Kidney tubule cell (primary cell): ENCODE results near the gene TNFAIP1.
"Not testable (repeated sequence)": the region's sequence is repeated elsewhere in the genome, so short reads cannot be mapped to it uniquely, and the experiment has no call there.

Experiments
- DNase-seq: peaks from one replicate; pipeline ENCODE4 v3.0.0-alpha.2; 2018; ENCODE audit warnings: low spot score

Gene TNFAIP1, protein sequence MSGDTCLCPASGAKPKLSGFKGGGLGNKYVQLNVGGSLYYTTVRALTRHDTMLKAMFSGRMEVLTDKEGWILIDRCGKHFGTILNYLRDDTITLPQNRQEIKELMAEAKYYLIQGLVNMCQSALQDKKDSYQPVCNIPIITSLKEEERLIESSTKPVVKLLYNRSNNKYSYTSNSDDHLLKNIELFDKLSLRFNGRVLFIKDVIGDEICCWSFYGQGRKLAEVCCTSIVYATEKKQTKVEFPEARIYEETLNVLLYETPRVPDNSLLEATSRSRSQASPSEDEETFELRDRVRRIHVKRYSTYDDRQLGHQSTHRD

DNA sequence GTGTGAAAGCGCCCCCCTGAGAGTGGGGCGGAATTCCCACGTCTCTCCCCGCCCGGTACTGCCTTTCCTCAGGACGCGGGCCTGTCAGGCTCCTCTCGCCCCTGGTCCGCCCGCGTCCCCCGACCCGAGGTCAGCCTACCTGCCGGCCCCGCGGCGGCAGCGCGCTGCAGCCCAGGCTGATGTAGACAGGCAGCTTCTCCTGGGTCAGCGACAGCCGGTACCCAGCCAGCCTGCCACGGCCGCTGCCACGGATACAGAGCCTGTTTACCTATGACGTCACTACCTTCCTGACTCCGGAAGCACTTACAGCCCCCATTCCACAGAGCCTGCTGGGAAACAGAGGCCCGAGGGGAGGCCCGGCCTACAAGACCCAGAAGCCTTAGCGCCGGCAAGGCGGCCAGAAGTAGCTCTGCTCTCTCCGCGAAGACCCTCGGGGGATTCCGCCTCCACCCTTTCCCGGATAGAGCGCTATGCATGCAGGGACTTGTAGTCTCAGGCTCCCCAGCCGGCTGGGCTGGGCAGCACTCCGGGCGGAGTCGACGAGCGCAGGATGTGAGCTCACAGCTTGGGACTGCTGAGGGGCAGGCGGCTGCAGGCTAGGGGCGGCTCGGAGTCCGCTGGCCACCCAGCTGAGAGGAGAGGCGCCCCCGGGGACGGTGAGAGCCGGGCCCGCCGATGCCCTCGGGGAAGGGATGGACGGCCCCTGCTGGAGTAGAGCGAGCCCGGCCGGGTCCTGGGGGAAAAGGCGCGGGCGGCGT is at the start of gene TNFAIP1, which contains the start of gene IFT20:
Gene TNFAIP1 (plus strand): TSS at position 561 of the 758 bp plus-strand sequence. CDS start 3,761 bp downstream, outside the sequence.
Gene IFT20 (minus strand): TSS at position 272 of the 758 bp plus-strand sequence. CDS start 3,487 bp downstream, outside the sequence.
- peak; percentile 100 for DNase-seq

DNA sequence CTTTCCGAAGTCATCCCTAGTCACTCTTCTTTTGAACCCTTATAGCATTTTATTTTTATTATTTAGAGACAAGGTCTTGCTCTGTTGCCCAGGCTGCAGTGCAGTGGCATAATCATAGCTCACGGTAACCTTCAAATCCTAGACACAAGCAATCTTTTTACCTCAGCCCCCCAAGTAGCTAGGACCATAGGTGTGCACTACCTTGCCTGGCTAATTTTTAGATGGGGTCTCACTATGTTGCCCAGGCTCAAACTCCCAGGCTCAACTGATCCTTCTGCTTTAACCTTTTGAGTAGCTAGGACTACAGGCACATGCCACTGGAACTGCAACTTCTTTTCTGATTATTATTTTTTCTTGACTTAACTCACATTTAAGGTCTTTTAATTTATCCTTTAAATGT is 49.6 kb upstream of the TNFAIP1 start:
- DNase-seq = no peak

DNA sequence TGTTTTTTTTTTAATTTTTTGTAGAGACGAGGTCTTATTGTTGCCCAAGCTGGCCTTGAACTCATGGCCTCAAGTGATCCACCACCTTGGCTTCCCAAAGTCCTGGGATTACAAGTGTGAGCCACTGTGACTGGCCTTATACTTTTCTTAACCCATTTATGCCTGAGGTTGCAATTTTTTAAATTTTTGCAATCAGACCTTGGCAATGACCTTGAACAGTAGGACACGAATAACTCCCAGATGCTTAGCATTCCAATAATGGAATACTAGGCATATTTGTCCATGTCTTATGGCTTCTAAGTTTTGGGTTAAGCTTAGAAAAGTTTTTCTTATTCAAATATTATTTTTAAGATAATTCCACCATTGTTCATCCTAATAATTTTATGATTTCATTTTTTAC is 44.9 kb upstream of the TNFAIP1 start:
- no peak for DNase-seq

DNA sequence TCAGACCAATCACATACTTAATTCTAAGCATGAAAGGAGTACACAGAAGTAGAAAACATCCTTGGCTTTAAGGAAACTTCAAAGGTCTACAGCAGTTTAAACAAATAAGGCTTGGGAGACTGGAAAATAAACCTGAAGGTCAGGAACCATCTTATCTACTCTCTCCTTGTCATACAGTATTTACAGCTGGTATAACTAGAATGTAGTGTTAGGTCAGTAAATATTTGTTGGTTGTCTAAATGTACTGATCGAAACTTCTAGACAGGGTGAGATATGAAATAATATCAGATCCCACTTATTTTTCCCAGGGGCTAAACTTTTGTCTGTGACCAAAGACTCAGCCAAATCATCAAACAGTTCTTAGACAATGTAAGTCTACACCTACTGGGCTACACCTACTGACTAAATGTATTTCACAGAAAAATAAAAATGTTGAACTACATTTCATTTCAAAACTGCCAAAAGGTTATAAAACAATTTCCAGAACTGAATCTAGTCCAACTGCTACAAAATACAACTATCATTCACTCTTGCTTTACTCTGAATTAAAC is 43.7 kb upstream of the TNFAIP1 start:
- DNase-seq = no peak

DNA sequence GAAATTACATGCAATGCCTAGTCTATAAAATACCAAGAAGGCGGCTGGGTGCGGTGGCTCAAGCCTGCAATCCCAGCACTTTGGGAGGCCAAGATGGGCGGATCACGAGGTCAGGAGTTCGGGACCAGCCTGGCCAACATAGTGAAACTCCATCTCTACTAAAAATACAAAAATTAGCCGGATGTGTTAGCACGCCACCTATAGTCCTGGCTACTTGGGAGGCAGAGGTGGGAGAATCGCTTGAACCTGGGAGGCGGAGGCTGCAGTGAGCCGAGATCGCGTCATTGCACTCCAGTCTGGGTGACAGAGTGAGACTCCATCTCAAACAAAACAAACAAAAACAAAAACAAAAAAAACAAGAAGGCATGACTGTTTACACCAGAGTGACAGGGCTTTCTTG is 42.7 kb upstream of the TNFAIP1 start:
- not testable (repeated sequence) for DNase-seq

DNA sequence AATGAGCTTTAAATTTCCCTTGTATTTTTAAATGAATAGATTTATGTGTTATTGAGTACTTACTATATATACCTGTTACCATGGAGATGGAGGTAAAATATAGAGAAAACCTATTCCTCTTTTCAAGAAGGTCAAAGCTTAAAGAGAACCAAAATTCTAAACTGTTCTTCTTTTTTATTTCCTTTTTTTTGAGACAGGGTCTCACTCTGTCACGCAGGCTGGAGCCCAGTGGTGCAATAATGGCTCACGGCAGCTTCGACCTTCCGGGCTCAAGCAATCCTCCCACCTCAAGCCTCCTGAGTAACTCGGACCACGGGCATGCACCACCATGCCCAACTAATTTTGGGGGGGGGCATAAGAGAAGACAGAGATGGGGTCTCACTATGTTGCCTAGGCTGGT is 41.6 kb upstream of the TNFAIP1 start:
- DNase-seq = no peak

DNA sequence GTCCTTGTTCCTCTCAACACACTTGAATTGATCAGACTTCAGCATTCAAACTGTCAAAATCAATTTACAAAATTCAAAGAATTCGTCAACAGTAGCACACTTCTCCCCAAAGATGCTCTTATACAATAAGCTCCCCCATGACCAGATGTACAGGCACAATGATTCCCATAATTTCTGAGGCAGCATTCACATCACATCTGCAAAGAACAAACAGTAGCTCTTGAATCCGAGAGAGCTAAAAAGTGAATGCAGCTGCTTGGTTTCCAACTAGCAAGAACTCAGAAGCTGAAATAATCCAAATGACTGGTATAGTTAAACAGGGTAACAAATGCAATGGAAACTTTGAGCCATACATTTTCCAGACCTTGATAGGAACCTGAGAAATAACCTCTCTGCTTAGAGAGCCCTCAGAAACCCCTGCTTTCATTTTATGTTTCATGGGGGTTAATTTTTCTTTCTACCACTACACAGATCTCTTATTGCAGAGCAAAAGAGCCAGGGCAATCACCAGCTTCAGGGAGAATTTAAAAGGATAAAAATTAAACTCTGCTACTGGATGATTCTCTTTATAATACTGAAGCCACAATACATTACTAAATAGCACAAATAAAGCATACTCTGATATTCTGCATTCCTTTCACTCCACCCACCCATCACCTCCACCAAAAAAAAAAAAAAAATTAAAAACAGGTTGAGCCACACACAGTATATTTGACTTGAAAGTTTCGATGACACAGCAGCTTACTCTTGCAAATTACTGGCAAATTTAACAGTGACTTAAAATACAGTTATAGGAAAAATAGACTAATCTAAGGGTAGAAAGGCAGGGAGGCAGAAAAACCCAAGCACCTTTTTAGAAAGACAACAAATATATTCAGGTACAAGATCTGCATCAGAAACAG is 39.6 kb upstream of the TNFAIP1 start:
- no peak for DNase-seq

DNA sequence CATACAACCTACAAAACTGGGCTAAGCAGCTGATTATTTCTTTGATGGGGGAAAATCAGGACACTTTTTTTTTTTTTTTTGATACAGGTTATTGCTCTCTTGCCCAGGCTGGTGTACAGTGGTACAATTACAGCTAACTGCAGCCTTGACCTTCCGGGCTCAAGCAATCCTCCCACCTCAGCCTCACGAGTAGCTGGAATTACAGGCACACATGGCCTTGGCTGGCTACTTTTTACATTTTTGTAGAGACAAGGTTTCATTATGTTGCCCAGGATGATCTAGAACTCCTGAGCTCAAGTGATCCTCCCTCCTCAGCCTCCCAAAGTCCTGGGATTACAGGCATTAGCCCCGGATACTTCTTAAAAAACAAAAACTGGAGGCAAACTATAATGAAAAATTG is 37.1 kb upstream of the TNFAIP1 start:
- no peak for DNase-seq

DNA sequence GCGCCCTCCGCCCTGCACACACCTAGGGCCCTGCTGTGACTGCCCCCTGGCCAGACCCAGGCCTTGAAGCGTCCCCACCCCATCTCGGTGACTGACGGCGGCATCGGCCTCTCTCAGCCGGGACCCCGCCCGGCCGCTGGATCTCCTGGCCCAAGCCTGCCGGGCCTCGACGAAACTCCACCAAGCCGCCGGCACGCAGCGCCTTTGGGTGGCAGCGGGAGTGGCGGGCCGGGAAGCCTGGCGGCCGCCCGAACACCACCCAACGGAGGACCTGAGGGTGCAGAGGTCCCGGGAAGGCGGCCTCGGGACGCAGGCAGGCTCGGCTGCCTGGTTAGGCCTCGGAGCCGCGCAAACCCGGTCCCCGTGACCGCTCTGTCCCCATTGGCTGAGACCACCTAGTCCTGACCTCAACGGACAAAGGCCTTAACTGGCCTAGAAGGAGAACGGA is 28.6 kb upstream of the TNFAIP1 start:
- DNase-seq = no peak

DNA sequence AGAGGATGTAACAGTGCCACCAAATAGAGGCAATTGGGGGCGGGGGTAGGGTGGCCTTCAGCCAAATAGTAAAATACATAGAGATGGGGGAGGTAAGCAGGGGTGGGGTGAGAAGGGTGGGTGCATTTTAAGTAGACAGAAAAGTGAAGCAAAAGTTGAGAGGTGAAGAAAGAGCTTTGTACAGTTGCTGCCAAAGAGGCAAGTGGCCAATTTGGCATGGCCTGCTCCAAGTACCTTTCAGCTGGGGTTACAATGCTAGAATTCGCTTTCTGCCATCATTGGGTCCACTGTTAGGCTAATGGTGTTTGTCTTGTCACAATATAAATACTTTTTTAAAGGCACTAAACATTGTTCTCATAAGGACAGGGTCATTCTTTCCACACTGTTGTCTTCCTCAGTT is 21.7 kb upstream of the TNFAIP1 start:
- DNase-seq = no peak

DNA sequence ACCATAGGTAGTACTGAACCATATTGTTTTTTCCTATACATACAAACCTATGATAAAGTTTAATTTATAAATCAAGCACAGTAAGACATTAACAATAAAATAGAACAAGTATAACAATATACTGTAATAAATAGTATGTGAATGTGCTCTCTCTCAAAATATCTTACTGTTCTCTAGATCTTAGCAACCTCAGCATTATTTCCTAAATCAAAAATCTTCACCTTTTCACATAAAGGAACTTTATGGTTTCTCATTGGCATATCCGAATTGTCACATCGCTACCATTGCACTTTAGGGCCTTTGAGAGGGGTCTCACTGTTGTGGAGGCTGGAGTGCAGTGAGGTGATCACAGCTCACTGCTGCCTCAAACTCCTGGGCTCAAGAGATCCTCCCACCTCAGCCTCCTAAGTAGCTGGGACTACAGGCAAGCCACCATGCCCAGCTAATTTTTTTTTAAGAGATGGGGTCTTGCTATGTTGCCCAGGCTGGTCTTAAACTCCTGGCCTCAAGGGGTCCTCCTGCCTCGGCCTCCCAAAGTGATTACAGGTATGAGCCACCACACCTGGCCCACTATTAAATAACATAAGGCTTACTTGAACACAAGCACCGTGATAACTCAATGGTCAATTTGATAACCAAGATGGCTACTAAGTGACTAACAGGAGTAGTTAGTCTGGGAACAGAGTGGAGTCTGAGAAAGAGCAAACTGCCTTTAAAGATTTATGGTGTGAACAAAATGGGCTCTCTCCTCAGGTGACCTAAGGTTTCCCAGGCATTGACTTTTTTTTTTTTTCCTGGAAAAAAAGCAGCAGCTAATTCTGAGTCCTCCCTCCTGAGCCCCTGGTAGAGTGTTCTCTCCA is 19.5 kb upstream of the TNFAIP1 start:
- DNase-seq = no peak

DNA sequence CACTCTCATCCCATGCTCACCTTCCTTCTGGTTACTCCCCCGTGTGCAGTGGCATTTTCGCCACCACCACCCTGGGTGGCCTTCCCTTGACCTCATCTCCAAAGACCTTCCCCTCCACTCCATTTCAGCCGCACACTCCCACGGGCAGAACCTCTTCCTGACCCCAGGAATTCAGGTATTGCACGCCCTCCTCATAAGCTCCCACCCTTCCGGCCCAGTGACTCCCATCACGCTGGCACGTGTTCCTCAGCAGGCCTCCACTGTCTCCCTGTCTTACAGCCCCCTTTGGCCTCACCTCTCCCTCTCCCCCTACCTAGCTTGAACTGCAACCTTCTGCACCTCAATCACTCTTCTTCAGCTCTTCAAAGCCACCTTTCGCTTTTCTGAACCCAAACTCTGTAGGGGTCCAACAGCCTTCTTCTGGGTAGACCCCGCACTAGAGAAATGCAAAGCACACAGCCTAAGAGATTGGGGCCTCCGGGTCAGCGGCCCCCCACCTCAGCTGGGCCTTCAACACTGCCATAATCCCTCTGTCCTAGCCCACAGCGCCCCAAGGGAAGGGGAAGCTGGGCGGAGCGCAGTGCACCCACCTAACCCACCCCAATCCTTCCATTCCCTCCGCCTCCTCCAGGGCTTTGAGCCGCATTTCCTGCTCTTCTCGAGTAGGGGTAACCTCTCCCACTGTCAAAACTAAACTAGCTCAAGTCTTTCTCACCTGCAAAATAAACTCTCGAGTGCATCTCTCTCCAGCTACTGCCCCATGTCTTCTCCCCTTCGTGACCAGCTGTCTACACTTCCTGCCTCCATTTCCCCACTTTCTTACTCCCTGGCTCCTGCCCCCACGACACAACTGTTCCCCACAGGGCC is 18.2 kb upstream of the TNFAIP1 start:
- no peak for DNase-seq

DNA sequence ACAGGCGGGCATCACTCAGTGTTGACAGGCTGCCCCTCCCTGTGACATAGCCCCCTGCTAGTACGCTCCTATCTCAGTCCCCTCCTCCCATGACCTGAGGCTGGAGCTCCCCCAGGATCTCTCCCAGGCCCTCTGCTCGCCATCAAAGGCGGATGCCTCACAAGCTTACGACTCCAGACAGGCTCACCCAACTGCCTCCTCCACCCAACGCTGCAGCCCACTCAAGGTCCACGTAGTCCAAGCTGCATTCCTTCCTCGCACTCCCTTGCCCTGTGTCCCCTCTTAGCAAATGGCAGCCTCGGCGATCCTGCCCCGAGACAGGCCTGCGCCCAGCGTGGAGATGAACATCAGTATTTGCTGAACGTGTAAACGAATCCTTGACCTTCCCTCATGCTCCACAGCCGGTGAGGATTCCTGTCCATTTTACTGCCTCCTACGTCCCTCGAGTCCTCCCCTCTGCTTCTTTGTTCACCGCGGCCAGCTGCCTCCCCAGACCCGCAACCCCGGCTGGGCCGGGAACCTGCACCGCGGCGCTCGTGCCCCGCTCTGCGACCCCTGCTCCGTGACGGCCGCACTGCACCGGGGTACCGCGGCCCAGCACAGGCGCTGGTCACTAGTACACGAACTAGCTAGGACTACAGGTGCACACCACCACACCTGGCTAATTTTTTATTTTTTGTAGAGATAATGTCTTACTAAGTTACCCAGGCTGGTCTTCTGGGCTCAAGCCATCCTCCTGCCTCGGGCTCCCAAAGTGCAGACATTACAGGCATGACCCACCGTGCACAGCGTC is 17.4 kb upstream of the TNFAIP1 start:
- DNase-seq = no peak

DNA sequence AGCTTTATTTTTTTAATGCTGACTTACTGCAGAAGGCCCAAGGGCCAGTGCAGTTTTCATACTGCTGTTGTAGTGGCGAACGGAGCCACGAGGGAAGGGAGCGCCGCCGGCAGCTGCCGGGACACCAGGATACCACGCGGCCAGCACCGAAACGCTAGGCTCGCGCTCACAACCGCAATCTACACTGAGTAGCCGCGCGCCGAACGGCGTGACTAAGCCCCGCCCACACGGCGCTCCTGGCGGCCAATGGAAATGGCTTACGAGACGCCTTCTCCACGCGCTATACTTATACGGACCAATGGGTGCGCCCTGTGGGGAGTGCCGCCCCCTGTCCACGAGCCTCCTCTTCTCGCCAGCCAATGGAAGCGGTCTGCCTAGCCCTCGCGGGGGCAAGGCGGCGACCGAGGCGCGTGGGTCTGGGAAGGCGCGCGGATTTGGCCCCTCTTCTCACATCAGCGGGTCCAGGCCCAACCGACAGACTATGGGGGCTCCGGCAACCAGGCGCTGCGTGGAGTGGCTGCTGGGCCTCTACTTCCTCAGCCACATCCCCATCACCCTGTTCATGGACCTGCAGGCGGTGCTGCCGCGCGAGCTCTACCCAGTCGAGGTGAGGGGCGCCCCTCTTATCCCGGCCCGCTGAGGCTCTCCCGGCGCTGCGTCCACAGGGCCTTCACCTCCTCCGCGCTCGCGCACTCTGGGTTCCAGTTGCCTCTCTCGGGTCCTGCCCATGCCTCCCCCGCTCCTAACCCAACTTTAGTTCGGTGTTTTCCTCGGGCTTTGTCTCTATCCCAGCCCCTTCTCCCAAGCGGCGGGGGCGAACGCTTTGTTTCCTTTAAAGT is 16.6 kb upstream of the TNFAIP1 start, which contains the start of gene TMEM97:
Gene TMEM97 (plus strand): TSS at position 442 of the 839 bp plus-strand sequence. CDS start 40 bp downstream, at position 482.
- DNase-seq = peak; percentile 98

DNA sequence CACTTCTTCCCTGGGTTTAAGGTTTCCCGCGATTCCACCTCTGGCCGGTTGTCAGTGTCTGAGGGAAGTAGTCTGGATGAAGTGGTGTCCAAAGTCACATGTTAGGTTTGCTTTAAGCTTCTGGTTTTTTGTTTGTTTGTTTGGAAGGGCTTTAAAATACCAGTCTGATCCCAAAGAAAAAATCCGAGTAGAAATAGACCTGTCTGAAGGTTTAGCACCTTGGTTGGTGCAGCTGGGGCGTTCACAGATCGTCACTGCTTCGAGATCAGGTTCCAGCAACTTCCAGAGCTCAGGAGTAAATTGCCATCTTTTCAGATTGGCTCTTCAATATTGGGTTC is 16.0 kb upstream of the TNFAIP1 start:
- peak; percentile 23 for DNase-seq

DNA sequence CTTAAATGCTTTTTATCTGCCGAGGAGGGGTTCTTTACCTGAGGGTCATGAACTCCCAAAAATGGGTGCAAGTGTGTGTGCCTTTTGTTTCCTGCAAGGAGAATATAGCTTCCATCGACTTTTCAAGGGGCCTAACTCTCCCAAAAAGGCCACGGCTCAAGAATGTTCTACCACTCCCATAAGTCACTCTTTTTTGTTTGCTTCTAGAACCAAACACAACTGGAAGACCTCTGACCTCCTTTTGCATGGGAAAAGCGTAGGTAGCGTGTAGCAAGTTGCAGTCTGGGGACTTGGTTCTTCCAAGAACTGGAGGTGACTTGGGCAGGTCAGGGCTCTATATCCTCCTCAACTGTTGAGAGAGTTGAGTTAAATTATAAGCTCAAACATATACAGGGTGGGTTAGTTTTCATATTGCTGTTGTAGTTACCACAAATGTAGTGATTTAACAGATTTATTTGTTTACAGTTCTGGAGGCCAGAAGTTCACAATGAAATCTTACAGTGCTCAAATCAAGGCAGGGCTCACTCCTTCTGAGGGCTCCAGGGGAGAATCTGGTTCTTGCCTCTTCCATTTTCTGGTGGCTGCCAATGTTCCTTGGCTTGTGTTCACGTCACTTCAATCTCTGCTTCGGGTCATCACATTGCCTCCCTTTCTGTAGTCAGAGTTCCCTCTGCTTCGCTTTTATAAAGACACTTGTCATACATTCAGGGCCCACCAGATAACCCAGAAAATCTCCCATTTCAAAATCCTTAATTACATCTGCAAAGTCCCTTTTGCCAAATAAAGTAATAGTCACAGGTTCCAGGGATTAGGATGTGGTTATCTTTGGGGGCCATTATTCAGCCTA is 15.1 kb upstream of the TNFAIP1 start:
- no peak for DNase-seq

DNA sequence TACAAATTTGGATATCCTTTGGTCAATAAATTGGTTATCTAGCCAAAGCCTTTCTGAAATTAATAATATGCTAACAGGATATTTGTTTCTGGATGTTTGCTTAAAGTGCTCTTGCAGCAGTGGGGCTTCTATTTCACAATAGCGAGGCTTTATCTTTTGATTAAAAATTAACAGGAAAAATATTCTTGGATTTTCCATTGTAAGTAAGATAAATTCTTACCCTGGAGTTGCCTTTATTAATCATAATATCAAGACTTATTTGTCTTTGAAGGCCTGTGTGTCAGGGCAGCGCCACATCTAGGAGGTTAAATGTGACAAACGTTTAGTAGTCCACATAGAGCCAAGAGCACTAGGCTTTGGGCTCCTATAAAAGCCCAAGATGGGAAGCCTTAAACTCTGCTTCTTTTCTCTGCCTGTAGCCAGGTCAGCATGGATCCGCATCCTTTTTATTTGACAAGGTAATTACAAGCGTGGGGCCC is 11.3 kb upstream of the TNFAIP1 start:
- no peak for DNase-seq
